ENCODE results near the gene CCDC141.
"Not testable (repeated sequence)": the region's sequence is repeated elsewhere in the genome, so short reads cannot be mapped to it uniquely, and the experiment has no call there.

Gene CCDC141

DNA sequence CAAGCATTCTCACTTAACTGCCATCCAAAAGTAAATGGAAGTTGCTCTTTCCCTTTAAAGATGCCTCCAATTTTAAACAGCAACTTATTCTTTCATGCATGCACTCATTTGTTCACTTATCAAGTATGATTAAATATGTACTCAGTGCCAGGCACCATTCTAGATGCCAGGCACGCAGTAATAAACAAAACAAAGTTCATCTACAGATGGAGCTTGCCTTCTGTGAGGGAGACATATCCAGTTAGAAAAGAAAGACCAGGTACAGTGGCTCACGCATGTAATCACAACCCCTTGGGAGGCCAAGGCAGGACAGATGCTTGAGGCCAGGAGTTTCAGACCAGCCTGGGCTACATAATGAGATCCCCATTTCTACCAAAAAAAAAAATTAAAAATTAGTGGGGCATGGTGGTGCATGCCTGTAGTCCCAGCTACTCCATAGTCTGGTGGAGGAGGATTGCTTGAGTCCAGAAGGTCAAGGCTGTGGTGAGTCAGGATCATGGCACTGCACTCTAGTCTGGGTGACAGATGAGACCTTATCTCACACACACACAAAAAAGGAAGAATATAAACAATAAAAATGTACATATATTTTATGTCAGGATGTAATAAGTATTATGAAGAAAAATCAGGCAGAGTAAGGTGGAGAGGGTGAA, 19.2 kb upstream of the CCDC141 start:
- no peak for DNase-seq
- no peak overlapping the region for H3K27ac Mint-ChIP-seq
- no peaks in the 10 kb centered on the region for H3K27me3 Mint-ChIP-seq
- no peaks in the 10 kb centered on the region for H3K36me3 Mint-ChIP-seq (ENCODE audit: insufficient read depth)
- ATAC-seq (replicated peaks): no peak
- H3K9me3 Mint-ChIP-seq: peaks cover 0 to 4% of the 10 kb centered on the region in 2 donors
- no peak overlapping the region for H3K4me3 Mint-ChIP-seq
- no peaks in the 10 kb centered on the region for H3K4me1 Mint-ChIP-seq (ENCODE audit: low read depth in 2 of 2)

GRCh38 chr2:179059026-179059700, 9.2 kb upstream of the CCDC141 start:
- Mint-ChIP-seq H3K27ac (no peak overlapping the region), H3K36me3 (ENCODE audit: insufficient read depth) (peaks cover 2% of the 10 kb centered on the region), H3K4me1 (ENCODE audit: low read depth in 2 of 2) (no peaks in the 10 kb centered on the region), H3K4me3 (no peak overlapping the region), H3K27me3 (no peaks in the 10 kb centered on the region), H3K9me3 (peaks cover 0 to 5% of the 10 kb centered on the region in 2 donors)
- no peak for DNase-seq
- no peak for ATAC-seq (replicated peaks)

DNA sequence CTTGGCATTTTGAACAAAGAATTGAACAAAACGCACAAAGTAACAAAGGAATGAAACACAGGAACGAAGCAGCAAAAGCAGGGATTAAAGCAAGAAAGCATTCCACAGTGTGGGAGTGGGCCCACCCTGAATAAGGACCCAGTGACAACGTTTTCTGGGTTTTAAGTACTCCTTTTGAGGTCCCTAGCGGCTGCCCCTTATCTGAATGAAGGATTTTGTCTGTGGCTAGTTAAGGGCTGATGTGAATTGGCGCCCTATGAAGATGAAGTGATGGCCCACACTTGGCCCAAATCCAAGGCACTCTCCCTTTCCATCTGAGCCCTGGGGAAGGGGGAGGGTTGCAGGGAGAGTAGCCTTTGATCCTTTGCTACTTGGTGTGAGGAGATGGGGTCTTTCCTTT, 7.8 kb upstream of the CCDC141 start:
- H3K9me3 Mint-ChIP-seq: peaks cover 0 to 5% of the 10 kb centered on the region in 2 donors
- ATAC-seq (replicated peaks) (no peak), DNase-seq (no peak)
- no peaks in the 10 kb centered on the region for H3K4me1 Mint-ChIP-seq (ENCODE audit: low read depth in 2 of 2)
- H3K36me3 Mint-ChIP-seq (ENCODE audit: insufficient read depth): peaks cover 2% of the 10 kb centered on the region
- no peak overlapping the region for H3K4me3 Mint-ChIP-seq
- H3K27me3 Mint-ChIP-seq: no peaks in the 10 kb centered on the region
- no peak overlapping the region for H3K27ac Mint-ChIP-seq

- H3K9me3 Mint-ChIP-seq; DNase-seq; H3K36me3 Mint-ChIP-seq (ENCODE audit: insufficient read depth); H3K27ac Mint-ChIP-seq; H3K27me3 Mint-ChIP-seq; H3K4me1 Mint-ChIP-seq (ENCODE audit: low read depth in 2 of 2); H3K4me3 Mint-ChIP-seq; ATAC-seq (replicated peaks): not testable (repeated sequence)
These were observed 3.6 kb upstream of the CCDC141 start for GRCh38 chr2:179053568-179053967.

DNA sequence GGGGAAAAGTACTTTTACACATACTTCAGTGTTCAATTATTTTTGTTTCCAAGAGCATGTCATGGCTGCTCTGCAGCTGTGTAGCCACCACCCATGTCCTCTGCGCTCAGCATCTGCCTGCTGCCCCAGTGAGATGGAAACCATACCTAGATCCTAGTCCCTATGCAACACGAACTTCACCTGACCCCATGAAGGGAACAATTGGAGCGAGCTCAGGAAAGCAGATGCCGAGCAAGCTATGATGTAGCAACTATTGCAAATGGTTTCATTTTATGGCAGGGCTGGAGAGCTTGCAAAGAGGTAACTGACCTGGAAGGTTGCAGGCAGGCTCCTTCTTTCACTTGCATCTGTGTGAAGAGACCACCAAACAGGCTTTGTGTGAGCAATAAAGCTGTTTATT, 1.3 kb upstream of the CCDC141 start:
- Mint-ChIP-seq H3K4me3 (no peak overlapping the region), H3K36me3 (ENCODE audit: insufficient read depth) (no peaks in the 10 kb centered on the region), H3K9me3 (no peaks in the 10 kb centered on the region), H3K27me3 (no peaks in the 10 kb centered on the region), H3K4me1 (ENCODE audit: low read depth in 2 of 2) (no peaks in the 10 kb centered on the region), H3K27ac (no peak overlapping the region)
- ATAC-seq (replicated peaks): no peak
- DNase-seq: no peak

- Mint-ChIP-seq H3K27ac (no peak overlapping the region), H3K4me3 (no peak overlapping the region), H3K9me3 (no peaks in the 10 kb centered on the region), H3K4me1 (ENCODE audit: low read depth in 2 of 2) (no peaks in the 10 kb centered on the region), H3K27me3 (no peaks in the 10 kb centered on the region), H3K36me3 (ENCODE audit: insufficient read depth) (no peaks in the 10 kb centered on the region)
- DNase-seq (no peak), ATAC-seq (replicated peaks) (no peak)
These were observed 818 bp upstream of the CCDC141 start for GRCh38 chr2:179050755-179051154.

DNA sequence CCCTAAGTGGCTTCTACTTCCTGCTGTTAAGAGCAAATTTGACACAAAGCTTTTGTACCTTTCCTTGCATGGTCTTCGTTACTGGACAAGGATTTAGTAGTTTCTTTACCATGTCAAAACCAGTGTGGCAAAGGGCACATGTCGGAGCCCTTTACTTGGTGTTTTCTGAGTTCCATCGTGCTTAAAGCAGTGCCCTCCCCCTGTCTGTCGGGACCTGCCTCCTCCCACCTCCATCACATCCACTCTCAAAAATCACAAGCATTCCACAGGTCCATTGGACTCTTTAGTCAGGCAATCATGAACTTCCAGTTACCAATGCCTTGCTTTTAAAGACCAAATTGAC, 763 bp downstream of the CCDC141 start:
- peak; percentile 31 for ATAC-seq (replicated peaks)
- Mint-ChIP-seq H3K27me3 (no peaks in the 10 kb centered on the region), H3K27ac (no peak overlapping the region), H3K4me1 (ENCODE audit: low read depth in 2 of 2) (peaks cover 3 to 5% of the 10 kb centered on the region in 2 donors), H3K36me3 (ENCODE audit: insufficient read depth) (no peaks in the 10 kb centered on the region), H3K9me3 (no peaks in the 10 kb centered on the region), H3K4me3 (peak overlapping the region; percentile 63 to 75)
- DNase-seq: no peak

- H3K4me1 Mint-ChIP-seq (ENCODE audit: low read depth in 2 of 2): peaks cover 3 to 5% of the 10 kb centered on the region in 2 donors
- H3K27me3 Mint-ChIP-seq: no peaks in the 10 kb centered on the region
- no peak overlapping the region for H3K4me3 Mint-ChIP-seq
- no peaks in the 10 kb centered on the region for H3K9me3 Mint-ChIP-seq
- DNase-seq: no peak
- no peaks in the 10 kb centered on the region for H3K36me3 Mint-ChIP-seq (ENCODE audit: insufficient read depth)
- no peak overlapping the region for H3K27ac Mint-ChIP-seq
- no peak for ATAC-seq (replicated peaks)
These were observed 1.8 kb downstream of the CCDC141 start for GRCh38 chr2:179048099-179048498.

DNA sequence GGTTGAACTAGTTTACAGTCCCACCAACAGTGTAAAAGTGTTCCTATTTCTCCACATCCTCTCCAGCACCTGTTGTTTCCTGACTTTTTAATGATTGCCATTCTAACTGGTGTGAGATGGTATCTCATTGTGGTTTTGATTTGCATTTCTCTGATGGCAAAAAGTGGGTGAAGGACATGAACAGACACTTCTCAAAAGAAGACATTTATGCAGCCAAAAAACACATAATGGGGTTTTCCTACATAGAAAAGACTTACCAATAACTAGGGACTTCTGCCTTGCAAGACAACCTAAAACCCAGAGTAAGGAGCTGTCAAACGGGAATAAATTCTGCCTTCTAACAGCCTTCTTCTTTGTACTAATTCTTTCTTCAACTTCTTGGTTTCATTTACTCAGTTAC, 4.3 kb downstream of the CCDC141 start:
- not testable (repeated sequence) for ATAC-seq (replicated peaks); H3K4me3 Mint-ChIP-seq; H3K4me1 Mint-ChIP-seq (ENCODE audit: low read depth in 2 of 2); H3K27me3 Mint-ChIP-seq; H3K9me3 Mint-ChIP-seq; H3K27ac Mint-ChIP-seq; H3K36me3 Mint-ChIP-seq (ENCODE audit: insufficient read depth); DNase-seq

DNA sequence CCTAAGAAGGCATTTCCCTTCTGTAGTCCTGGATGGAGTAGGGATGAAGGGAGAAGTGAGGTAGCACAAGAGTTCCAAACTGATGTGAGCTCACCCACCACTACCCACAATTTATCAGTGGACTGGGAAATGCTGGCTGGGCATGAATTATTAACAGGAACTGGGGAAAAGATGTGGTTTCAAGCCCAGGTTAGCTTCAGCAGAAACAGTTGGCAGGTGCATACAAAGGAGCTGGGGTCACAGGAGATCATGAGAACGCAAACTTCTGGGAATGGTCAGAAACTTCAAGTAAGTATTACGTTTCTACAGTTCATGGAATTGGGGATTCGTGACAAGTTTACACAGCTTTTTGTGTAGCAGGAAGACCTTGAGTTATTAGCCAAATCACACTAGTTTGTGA, 5.4 kb downstream of the CCDC141 start:
- no peak for ATAC-seq (replicated peaks)
- no peaks in the 10 kb centered on the region for H3K36me3 Mint-ChIP-seq (ENCODE audit: insufficient read depth)
- no peak overlapping the region for H3K27ac Mint-ChIP-seq
- no peak for DNase-seq
- peaks cover 3 to 8% of the 10 kb centered on the region in 2 donors for H3K9me3 Mint-ChIP-seq
- no peaks in the 10 kb centered on the region for H3K27me3 Mint-ChIP-seq
- peak overlapping the region in 1 of 2 donors; percentile 24 for H3K4me3 Mint-ChIP-seq
- peaks cover 3 to 5% of the 10 kb centered on the region in 2 donors for H3K4me1 Mint-ChIP-seq (ENCODE audit: low read depth in 2 of 2)

DNA sequence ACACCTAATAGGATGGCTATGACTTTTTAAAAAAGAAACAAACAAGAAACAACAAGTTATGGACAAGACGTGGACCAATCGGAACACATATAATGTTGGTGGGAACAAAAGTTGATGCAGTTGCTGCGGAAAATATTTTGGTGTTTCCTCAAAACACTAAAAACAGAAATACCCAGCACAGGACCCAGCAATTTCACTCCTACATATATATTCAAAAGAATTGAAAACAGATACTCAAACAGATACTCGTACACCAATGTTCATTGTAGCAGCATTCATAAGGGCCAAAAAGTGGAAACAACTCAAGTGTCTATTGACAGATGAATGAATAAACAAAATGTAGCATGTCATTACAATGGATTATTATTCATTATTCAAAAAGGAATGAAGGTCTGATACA, 12.1 kb downstream of the CCDC141 start:
- Mint-ChIP-seq H3K36me3 (ENCODE audit: insufficient read depth) (no peaks in the 10 kb centered on the region), H3K27me3 (no peaks in the 10 kb centered on the region), H3K4me3 (no peak overlapping the region), H3K4me1 (ENCODE audit: low read depth in 2 of 2) (no peaks in the 10 kb centered on the region), H3K27ac (no peak overlapping the region), H3K9me3 (peaks cover 5 to 8% of the 10 kb centered on the region in 2 donors)
- DNase-seq (no peak), ATAC-seq (replicated peaks) (no peak)

GRCh38 chr2:179036353-179036905, 13.5 kb downstream of the CCDC141 start:
- ATAC-seq (replicated peaks) (no peak), DNase-seq (no peak)
- H3K4me1 Mint-ChIP-seq (ENCODE audit: low read depth in 2 of 2): peaks cover 1 to 2% of the 10 kb centered on the region in 2 donors
- peaks cover 1 to 4% of the 10 kb centered on the region in 2 donors for H3K9me3 Mint-ChIP-seq
- no peak overlapping the region for H3K27ac Mint-ChIP-seq
- H3K36me3 Mint-ChIP-seq (ENCODE audit: insufficient read depth): no peaks in the 10 kb centered on the region
- H3K27me3 Mint-ChIP-seq: no peaks in the 10 kb centered on the region
- H3K4me3 Mint-ChIP-seq: no peak overlapping the region

GRCh38 chr2:179031731-179032408, 18.1 kb downstream of the CCDC141 start:
- Mint-ChIP-seq H3K36me3 (ENCODE audit: insufficient read depth) (no peaks in the 10 kb centered on the region), H3K27me3 (no peaks in the 10 kb centered on the region), H3K9me3 (peaks cover 6 to 10% of the 10 kb centered on the region in 2 donors), H3K4me3 (peak overlapping the region; percentile 39 to 47), H3K4me1 (ENCODE audit: low read depth in 2 of 2) (peaks cover 2 to 4% of the 10 kb centered on the region in 2 donors), H3K27ac (peak overlapping the region; percentile 38 to 70)
- no peak for DNase-seq
- peak; percentile 70 for ATAC-seq (replicated peaks)

DNA sequence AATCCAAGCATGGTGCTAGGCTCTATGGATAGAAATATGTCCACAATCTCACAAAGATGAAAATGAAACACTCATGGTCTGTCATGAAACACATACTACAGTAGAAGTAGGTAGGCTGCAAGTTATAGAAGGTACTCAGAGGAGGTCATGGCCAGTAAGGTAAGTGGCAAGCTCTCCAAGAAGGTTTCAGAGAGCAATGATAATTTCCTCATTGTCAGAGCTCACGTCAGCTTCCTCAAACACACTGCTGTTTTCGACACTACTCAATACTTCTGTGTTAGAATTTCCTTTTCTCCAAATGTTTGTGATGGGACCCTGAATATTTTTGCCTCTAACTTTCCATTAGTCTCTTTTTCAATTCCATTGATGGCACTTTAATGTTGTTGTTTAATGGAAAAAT, 25.5 kb downstream of the CCDC141 start:
- Mint-ChIP-seq H3K9me3 (peaks cover 9 to 10% of the 10 kb centered on the region in 2 donors), H3K27me3 (no peaks in the 10 kb centered on the region), H3K36me3 (ENCODE audit: insufficient read depth) (no peaks in the 10 kb centered on the region), H3K4me1 (ENCODE audit: low read depth in 2 of 2) (no peaks in the 10 kb centered on the region), H3K27ac (no peak overlapping the region), H3K4me3 (no peak overlapping the region)
- DNase-seq: no peak
- ATAC-seq (replicated peaks): no peak
